GM18505 (cell line): ENCODE data around the gene LHPP.

Source experiments
- ATAC-seq: cut with Tn5 transposase; IDR thresholded peaks from one replicate; pipeline ENCODE4 v1.9.1; 2021; ENCODE audit not compliant: unreplicated experiment
- POLR2A ChIP-seq: IDR thresholded peaks from 4 replicates; pipeline ENCODE4 v1.6.1; 2011; ENCODE audit warnings: borderline replicate concordance; ENCODE audit not compliant: insufficient read depth, insufficient read length; ENCODE audit errors: extremely low read depth

LHPP gene

DNA sequence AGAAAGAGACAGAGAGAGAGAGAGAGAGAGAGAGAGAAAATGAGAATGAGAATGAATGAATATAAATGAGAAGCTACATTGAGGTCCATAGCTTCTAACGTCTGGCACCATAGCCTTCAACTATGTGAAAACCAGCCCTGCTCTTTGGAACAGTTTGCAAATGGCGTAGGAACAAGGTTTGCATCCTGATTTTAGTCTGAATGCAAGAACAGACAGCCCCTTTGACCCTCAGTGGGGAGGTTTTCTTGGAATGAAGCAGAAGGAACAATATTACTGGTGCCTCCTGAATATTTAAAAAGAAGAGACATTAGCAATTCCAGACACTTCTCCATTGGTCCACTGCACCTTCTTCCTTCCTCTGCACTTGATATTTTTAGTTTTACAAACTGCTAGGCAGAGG lies 23.0 kb downstream of the LHPP start:
- TF ChIP-seq POLR2A, result no peak
- ATAC-seq, result no peak

- TF ChIP-seq POLR2A, result no peak
- ATAC-seq, result no peak
Measured at GRCh38 chr10:124486635-124487034, 25.0 kb downstream of the LHPP start.

GRCh38 chr10:124491105-124491504 lies 29.5 kb downstream of the LHPP start:
- TF ChIP-seq POLR2A, result no peak
- no peak for ATAC-seq

GRCh38 chr10:124492266-124492665 lies 30.6 kb downstream of the LHPP start:
- ATAC-seq, result no peak
- TF ChIP-seq POLR2A, result no peak

- no peak for ATAC-seq
- no peak for TF ChIP-seq POLR2A
Measured at GRCh38 chr10:124493214-124493882, 31.7 kb downstream of the LHPP start.

GRCh38 chr10:124494046-124494807 lies 32.6 kb downstream of the LHPP start:
- TF ChIP-seq POLR2A, result no peak
- ATAC-seq, result no peak

GRCh38 chr10:124495162-124495561 lies 33.5 kb downstream of the LHPP start:
- TF ChIP-seq POLR2A, result no peak
- no peak for ATAC-seq

DNA sequence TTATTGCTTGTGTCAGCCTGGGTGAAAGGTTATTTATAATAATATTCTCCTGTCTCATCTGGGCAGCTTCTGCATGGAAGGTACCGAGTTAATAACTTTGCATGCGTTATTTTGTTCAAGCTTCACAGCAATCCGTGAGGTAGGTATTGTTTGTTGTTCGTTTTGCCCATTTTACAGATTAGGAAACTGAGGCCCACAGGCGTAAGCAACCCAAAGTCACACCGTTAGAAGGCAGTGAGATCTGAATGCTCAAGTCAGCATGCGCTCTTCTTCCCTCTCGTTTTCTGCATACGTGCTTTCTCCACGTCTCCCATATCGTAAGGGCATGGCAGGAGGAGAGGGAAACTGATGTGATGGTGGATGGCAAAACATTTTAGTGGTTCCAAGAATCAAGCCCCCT lies 34.1 kb downstream of the LHPP start:
- no peak for TF ChIP-seq POLR2A
- no peak for ATAC-seq

GRCh38 chr10:124496150-124496549 lies 34.5 kb downstream of the LHPP start:
- TF ChIP-seq POLR2A, result no peak
- no peak for ATAC-seq

DNA sequence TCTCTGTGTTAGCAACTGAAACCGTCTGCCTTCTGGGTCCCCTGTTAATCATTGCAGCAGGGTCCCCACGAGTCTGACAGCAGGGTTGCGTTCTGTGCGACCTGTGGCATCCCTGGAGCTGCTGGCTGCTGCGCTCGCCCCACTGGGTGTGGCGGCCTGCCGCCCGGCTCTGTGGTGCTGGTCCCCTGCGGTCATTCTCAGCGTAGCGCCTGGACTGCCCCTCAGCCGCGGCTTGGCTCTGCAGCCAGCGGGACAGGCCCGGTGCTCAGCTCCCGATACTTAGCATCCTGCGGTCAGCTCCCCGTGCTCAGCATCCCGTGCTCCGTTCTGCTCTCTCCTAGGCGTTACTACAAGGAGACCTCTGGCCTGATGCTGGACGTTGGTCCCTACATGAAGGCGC lies 35.0 kb downstream of the LHPP start:
- no peak for ATAC-seq
- no peak for TF ChIP-seq POLR2A

- no peak for ATAC-seq
Measured at GRCh38 chr10:124497196-124497881, 35.7 kb downstream of the LHPP start.

DNA sequence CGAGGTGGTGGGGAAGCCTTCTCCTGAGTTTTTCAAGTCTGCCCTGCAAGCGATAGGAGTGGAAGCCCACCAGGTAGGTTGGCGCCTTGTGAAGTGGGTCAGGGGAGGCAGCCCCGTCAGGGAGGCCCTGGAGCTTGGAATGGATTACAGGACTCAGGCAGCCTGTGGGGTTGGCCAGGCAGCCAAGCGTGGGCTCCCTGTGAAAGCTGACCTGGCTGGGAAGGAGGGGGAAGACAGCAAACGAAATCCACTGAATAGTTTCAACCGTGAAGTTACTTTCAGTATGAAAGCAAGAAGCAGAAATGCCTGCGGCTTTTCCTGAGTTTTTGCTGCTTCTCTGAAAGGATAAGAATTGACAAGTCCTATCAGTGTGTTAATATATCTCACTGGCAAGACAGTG lies 36.4 kb downstream of the LHPP start:
- no peak for ATAC-seq
- no peak for TF ChIP-seq POLR2A

More at GRCh38 chr10:124497196-124497881, 35.7 kb downstream of the LHPP start:
- no peak for TF ChIP-seq POLR2A

GRCh38 chr10:124500757-124501156 lies 39.1 kb downstream of the LHPP start:
- no peak for ATAC-seq
- TF ChIP-seq POLR2A, result no peak

- ATAC-seq, result no peak
Measured at GRCh38 chr10:124504711-124505110, 43.1 kb downstream of the LHPP start.

More at GRCh38 chr10:124504711-124505110, 43.1 kb downstream of the LHPP start:
- TF ChIP-seq POLR2A, result no peak
